GM21390 (cell line): ENCODE results near the gene OPTC.

Experiments
- ATAC-seq: cut with Tn5 transposase; IDR thresholded peaks from one replicate; pipeline ENCODE4 v1.9.1; 2021; ENCODE audit not compliant: unreplicated experiment

OPTC gene

GRCh38 chr1:203490607-203491006, 3.3 kb upstream of the OPTC start:
- ATAC-seq: no peak

- no peak for ATAC-seq
These were observed 2.3 kb upstream of the OPTC start for GRCh38 chr1:203491664-203492063.

GRCh38 chr1:203492082-203492747, 1.7 kb upstream of the OPTC start:
- ATAC-seq: no peak

- ATAC-seq: no peak
These were observed 1.2 kb upstream of the OPTC start for GRCh38 chr1:203492748-203493130.

- ATAC-seq: no peak
These were observed 1.9 kb downstream of the OPTC start for GRCh38 chr1:203495845-203496244.

GRCh38 chr1:203497269-203497777, 3.4 kb downstream of the OPTC start:
- ATAC-seq: no peak

GRCh38 chr1:203499643-203500278, 5.8 kb downstream of the OPTC start:
- ATAC-seq: no peak

GRCh38 chr1:203500279-203500678, 6.3 kb downstream of the OPTC start:
- no peak for ATAC-seq

- no peak for ATAC-seq
These were observed 9.9 kb downstream of the OPTC start for GRCh38 chr1:203503836-203504235.

GRCh38 chr1:203504400-203505250, 10.7 kb downstream of the OPTC start:
- no peak for ATAC-seq

- no peak for ATAC-seq
These were observed 11.7 kb downstream of the OPTC start for GRCh38 chr1:203505526-203506204.

- ATAC-seq: no peak
These were observed 13.1 kb downstream of the OPTC start for GRCh38 chr1:203506858-203507626.

- ATAC-seq: no peak
These were observed 13.8 kb downstream of the OPTC start for GRCh38 chr1:203507759-203508158.

- no peak for ATAC-seq
These were observed 14.6 kb downstream of the OPTC start for GRCh38 chr1:203508463-203509073.

- no peak for ATAC-seq
These were observed 15.2 kb downstream of the OPTC start for GRCh38 chr1:203509135-203509534.

- ATAC-seq: no peak
These were observed 17.6 kb downstream of the OPTC start for GRCh38 chr1:203511513-203511912.

GRCh38 chr1:203511930-203512329, 18.0 kb downstream of the OPTC start:
- no peak for ATAC-seq

GRCh38 chr1:203512517-203512847, 18.5 kb downstream of the OPTC start:
- no peak for ATAC-seq

GRCh38 chr1:203512848-203513584, 19.1 kb downstream of the OPTC start:
- no peak for ATAC-seq
